ENCODE results near the gene CLCC1. TPM values are rescaled to one million over a fixed set of nuclear protein-coding genes. Genes with fewer than 3 reads are reported as not detected.
A peak's percentile ranks its signal among the peaks of the same experiment; 100 is the strongest.

Gene CLCC1
- total and polyA plus RNA-seq, 2 experiments from 2014 or later = 16.6 to 18.4 TPM

GRCh38 chr1:108955111-108955510 lies 8.2 kb downstream of the CLCC1 start:
- no peak for ATAC-seq
- Histone ChIP-seq H4K20me1 (replicated peaks; ENCODE audit: insufficient read depth) (peaks cover 4% of the 10 kb centered on the region), H3K4me2 (no peak overlapping the region), H2AFZ (no peak overlapping the region), H3K4me3 (no peak overlapping the region), H3K79me2 (replicated peaks; ENCODE audit: insufficient read depth) (peaks cover 97% of the 10 kb centered on the region), H3K4me1 (ENCODE audit: insufficient read depth) (peaks cover 24% of the 10 kb centered on the region), H3K27me3 (ENCODE audit: insufficient read depth) (no peaks in the 10 kb centered on the region), H3F3A (replicated peaks; ENCODE audit: low read depth) (no peaks in the 10 kb centered on the region; the same call in 1 of the 2 replicates), H3K36me3 (ENCODE audit: insufficient read depth) (no peaks in the 10 kb centered on the region; the same call in 1 of the 2 replicates), H3K27ac (ENCODE audit: low read depth) (no peak overlapping the region), H3K9me2 (ENCODE audit: insufficient read depth) (no peaks in the 10 kb centered on the region; the same call in 1 of the 2 replicates)
- Mint-ChIP-seq H3K9me3 (no peaks in the 10 kb centered on the region), H3K4me3 (no peak overlapping the region), H3K36me3 (ENCODE audit: low read depth) (peaks cover 21% of the 10 kb centered on the region), H3K4me1 (peaks cover 12% of the 10 kb centered on the region; the same call in 2 of the 3 replicates), H3K27ac (no peak overlapping the region; the same call in 1 of the 2 replicates), H3K27me3 (ENCODE audit: insufficient read depth, low read depth, poor library complexity) (no peaks in the 10 kb centered on the region)
- no peak for TF ChIP-seq JUNB (IDR thresholded peaks at IDR 0.05; ENCODE audit: unreplicated experiment)
- no peak for TF ChIP-seq POLR2AphosphoS5 (IDR thresholded peaks at IDR 0.05; ENCODE audit: low read depth)
- TF ChIP-seq ZNF331 (CRISPR knock-in tag; IDR thresholded peaks at IDR 0.05; ENCODE audit: low read depth) = no peak
- TF ChIP-seq EZH2 (IDR thresholded peaks at IDR 0.05; ENCODE audit: low read depth, unreplicated experiment) = no peak
- no peak for TF ChIP-seq NANOG (IDR thresholded peaks at IDR 0.05; ENCODE audit: borderline replicate concordance)
- TF ChIP-seq, protein P1, sequence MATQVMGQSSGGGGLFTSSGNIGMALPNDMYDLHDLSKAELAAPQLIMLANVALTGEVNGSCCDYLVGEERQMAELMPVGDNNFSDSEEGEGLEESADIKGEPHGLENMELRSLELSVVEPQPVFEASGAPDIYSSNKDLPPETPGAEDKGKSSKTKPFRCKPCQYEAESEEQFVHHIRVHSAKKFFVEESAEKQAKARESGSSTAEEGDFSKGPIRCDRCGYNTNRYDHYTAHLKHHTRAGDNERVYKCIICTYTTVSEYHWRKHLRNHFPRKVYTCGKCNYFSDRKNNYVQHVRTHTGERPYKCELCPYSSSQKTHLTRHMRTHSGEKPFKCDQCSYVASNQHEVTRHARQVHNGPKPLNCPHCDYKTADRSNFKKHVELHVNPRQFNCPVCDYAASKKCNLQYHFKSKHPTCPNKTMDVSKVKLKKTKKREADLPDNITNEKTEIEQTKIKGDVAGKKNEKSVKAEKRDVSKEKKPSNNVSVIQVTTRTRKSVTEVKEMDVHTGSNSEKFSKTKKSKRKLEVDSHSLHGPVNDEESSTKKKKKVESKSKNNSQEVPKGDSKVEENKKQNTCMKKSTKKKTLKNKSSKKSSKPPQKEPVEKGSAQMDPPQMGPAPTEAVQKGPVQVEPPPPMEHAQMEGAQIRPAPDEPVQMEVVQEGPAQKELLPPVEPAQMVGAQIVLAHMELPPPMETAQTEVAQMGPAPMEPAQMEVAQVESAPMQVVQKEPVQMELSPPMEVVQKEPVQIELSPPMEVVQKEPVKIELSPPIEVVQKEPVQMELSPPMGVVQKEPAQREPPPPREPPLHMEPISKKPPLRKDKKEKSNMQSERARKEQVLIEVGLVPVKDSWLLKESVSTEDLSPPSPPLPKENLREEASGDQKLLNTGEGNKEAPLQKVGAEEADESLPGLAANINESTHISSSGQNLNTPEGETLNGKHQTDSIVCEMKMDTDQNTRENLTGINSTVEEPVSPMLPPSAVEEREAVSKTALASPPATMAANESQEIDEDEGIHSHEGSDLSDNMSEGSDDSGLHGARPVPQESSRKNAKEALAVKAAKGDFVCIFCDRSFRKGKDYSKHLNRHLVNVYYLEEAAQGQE (IDR thresholded peaks at IDR 0.05; ENCODE audit: unreplicated experiment) = no peak
- no peak for TF ChIP-seq ZNF114 (CRISPR knock-in tag; IDR thresholded peaks at IDR 0.05)
- TF ChIP-seq, protein P2, sequence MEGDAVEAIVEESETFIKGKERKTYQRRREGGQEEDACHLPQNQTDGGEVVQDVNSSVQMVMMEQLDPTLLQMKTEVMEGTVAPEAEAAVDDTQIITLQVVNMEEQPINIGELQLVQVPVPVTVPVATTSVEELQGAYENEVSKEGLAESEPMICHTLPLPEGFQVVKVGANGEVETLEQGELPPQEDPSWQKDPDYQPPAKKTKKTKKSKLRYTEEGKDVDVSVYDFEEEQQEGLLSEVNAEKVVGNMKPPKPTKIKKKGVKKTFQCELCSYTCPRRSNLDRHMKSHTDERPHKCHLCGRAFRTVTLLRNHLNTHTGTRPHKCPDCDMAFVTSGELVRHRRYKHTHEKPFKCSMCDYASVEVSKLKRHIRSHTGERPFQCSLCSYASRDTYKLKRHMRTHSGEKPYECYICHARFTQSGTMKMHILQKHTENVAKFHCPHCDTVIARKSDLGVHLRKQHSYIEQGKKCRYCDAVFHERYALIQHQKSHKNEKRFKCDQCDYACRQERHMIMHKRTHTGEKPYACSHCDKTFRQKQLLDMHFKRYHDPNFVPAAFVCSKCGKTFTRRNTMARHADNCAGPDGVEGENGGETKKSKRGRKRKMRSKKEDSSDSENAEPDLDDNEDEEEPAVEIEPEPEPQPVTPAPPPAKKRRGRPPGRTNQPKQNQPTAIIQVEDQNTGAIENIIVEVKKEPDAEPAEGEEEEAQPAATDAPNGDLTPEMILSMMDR (conservative IDR thresholded peaks at IDR 0.05; ENCODE audit: low read depth in 2 of 2) = no peak
- DNase-seq (ENCODE audit: low spot score) = no peak

DNA sequence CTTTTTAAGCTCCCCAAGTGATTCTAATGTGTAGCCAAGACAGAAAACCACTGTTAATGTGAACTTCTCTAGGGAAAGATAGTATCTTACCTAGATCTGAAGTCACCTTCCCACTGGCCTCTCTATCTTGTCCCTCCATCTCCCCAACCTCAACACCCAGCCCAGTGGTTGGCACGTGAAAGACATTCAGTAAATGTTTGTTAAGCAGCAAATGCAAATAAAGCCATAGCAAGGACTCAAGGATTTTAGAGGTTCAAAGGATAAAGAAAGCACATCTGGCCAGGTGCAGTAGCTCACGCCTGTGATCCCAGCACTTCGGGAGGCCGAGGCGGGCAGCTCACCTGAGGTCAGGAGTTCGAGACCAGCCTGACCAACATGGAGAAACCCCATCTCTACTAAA lies 9.8 kb downstream of the CLCC1 start:
- H4K20me1 ChIP-seq (replicated peaks; ENCODE audit: insufficient read depth) = peaks cover 4% of the 10 kb centered on the region; the same call in 1 of the 2 replicates
- Mint-ChIP-seq H3K4me1 (peaks cover 21% of the 10 kb centered on the region), H3K4me3 (no peak overlapping the region), H3K36me3 (ENCODE audit: low read depth) (peaks cover 21% of the 10 kb centered on the region), H3K27ac (peak overlapping the region; percentile 9; the same call in 1 of the 2 replicates), H3K27me3 (ENCODE audit: insufficient read depth, low read depth, poor library complexity) (peaks cover 3% of the 10 kb centered on the region), H3K9me3 (no peaks in the 10 kb centered on the region)
- no peaks in the 10 kb centered on the region for H3K27me3 ChIP-seq (ENCODE audit: insufficient read depth)
- H3K79me2 ChIP-seq (replicated peaks; ENCODE audit: insufficient read depth) = peaks cover 89% of the 10 kb centered on the region
- ATAC-seq = no peak
- DNase-seq (ENCODE audit: low spot score) = no peak
- H3K27ac ChIP-seq (ENCODE audit: low read depth) = peak overlapping the region; percentile 78; the same call in 1 of the 2 replicates
- H3F3A ChIP-seq (replicated peaks; ENCODE audit: low read depth) = peaks cover 4% of the 10 kb centered on the region; the same call in 1 of the 2 replicates
- no peaks in the 10 kb centered on the region; the same call in 1 of the 2 replicates for H3K9me2 ChIP-seq (ENCODE audit: insufficient read depth)
- peaks cover 41% of the 10 kb centered on the region for H3K4me1 ChIP-seq (ENCODE audit: insufficient read depth)
- H2AFZ ChIP-seq = no peak overlapping the region
- no peaks in the 10 kb centered on the region for H3K36me3 ChIP-seq (ENCODE audit: insufficient read depth)
- H3K4me2 ChIP-seq = no peak overlapping the region
- H3K4me3 ChIP-seq = no peak overlapping the region
- TF ChIP-seq NANOG (IDR thresholded peaks at IDR 0.05; ENCODE audit: borderline replicate concordance) = no peak
- TF ChIP-seq STAT1 (IDR thresholded peaks at IDR 0.05; ENCODE audit: unreplicated experiment) = no peak
- TF ChIP-seq, protein P2 (conservative IDR thresholded peaks at IDR 0.05; ENCODE audit: low read depth in 2 of 2) = no peak
- TF ChIP-seq POLR2AphosphoS5 (IDR thresholded peaks at IDR 0.05; ENCODE audit: low read depth) = no peak
- TF ChIP-seq, protein P3, sequence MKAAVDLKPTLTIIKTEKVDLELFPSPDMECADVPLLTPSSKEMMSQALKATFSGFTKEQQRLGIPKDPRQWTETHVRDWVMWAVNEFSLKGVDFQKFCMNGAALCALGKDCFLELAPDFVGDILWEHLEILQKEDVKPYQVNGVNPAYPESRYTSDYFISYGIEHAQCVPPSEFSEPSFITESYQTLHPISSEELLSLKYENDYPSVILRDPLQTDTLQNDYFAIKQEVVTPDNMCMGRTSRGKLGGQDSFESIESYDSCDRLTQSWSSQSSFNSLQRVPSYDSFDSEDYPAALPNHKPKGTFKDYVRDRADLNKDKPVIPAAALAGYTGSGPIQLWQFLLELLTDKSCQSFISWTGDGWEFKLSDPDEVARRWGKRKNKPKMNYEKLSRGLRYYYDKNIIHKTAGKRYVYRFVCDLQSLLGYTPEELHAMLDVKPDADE (IDR thresholded peaks at IDR 0.05) = no peak
- no peak for TF ChIP-seq CREB1 (CRISPR knock-in tag; IDR thresholded peaks at IDR 0.05; ENCODE audit: low read depth)
- TF ChIP-seq EZH2phosphoT487 (IDR thresholded peaks at IDR 0.05; ENCODE audit: unreplicated experiment) = no peak
- no peak for TF ChIP-seq EZH2 (IDR thresholded peaks at IDR 0.05; ENCODE audit: low read depth, unreplicated experiment)

Measured in GM23338 (cell line).